ENCODE measurements around the gene SEC24C. TPM values are rescaled to one million over a fixed set of nuclear protein-coding genes. Genes with fewer than 3 reads are reported as not detected.
"Not testable (repeated sequence)": the region's sequence is repeated elsewhere in the genome, so short reads cannot be mapped to it uniquely, and the experiment has no call there.

The SEC24C gene
- total RNA-seq, 1 donor from 2014 or later: 119 TPM

- no peak for DNase-seq (ENCODE audit: low spot score)
- no peaks in the 10 kb centered on the region for H3K9me3 Mint-ChIP-seq
- no peak overlapping the region for H3K27ac Mint-ChIP-seq
- peaks cover 10% of the 10 kb centered on the region for H3K36me3 Mint-ChIP-seq (ENCODE audit: low read depth)
- no peaks in the 10 kb centered on the region for H3K27me3 Mint-ChIP-seq (ENCODE audit: low read depth)
- H3K4me3 Mint-ChIP-seq (ENCODE audit: low read depth): no peak overlapping the region
- intact Hi-C loops (cut with micrococcal nuclease): no loop called here
- peaks cover 6% of the 10 kb centered on the region for H3K4me1 Mint-ChIP-seq (ENCODE audit: low read depth)
These were observed 9.3 kb upstream of the SEC24C start for GRCh38 chr10:73734796-73735305.

- not testable (repeated sequence) for H3K27me3 Mint-ChIP-seq (ENCODE audit: low read depth); H3K4me3 Mint-ChIP-seq (ENCODE audit: low read depth)
- peaks cover 21% of the 10 kb centered on the region for H3K36me3 Mint-ChIP-seq (ENCODE audit: low read depth)
These were observed 3.5 kb upstream of the SEC24C start for GRCh38 chr10:73740501-73741254.

DNA sequence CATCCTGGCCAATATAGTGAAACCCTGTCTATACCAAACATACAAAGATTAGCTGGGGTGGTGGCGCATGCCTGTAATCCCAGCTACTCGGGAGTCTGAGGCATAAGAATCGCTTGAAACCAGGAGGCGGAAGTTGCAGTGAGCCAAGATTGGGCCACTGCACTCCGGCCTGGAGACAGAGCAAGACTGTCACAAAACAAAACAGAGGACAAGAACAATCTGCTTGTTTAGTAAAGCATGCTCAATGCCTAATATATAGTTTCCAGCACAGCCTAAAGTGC, 1.8 kb upstream of the SEC24C start:
- Mint-ChIP-seq H3K4me3 (ENCODE audit: low read depth) (no peak overlapping the region), H3K4me1 (ENCODE audit: low read depth) (peaks cover 25% of the 10 kb centered on the region), H3K27me3 (ENCODE audit: low read depth) (no peaks in the 10 kb centered on the region), H3K36me3 (ENCODE audit: low read depth) (peaks cover 30% of the 10 kb centered on the region), H3K9me3 (no peaks in the 10 kb centered on the region), H3K27ac (peak overlapping the region; percentile 100)
- intact Hi-C loops (cut with micrococcal nuclease): loop anchor here (5.0 kb wide), 2 partner anchors 245 to 495 kb away; partner anchors contain the start of genes DNAJC9 and PPP3CB
- DNase-seq (ENCODE audit: low spot score): no peak

More at GRCh38 chr10:73740501-73741254, 3.5 kb upstream of the SEC24C start:
- intact Hi-C loops (cut with micrococcal nuclease): loop anchor here (5.0 kb wide), 2 partner anchors 243 to 493 kb away; partner anchors contain the start of genes DNAJC9 and PPP3CB
- H3K9me3 Mint-ChIP-seq; DNase-seq (ENCODE audit: low spot score); H3K27ac Mint-ChIP-seq: not testable (repeated sequence)
- peaks cover 16% of the 10 kb centered on the region for H3K4me1 Mint-ChIP-seq (ENCODE audit: low read depth)

DNA sequence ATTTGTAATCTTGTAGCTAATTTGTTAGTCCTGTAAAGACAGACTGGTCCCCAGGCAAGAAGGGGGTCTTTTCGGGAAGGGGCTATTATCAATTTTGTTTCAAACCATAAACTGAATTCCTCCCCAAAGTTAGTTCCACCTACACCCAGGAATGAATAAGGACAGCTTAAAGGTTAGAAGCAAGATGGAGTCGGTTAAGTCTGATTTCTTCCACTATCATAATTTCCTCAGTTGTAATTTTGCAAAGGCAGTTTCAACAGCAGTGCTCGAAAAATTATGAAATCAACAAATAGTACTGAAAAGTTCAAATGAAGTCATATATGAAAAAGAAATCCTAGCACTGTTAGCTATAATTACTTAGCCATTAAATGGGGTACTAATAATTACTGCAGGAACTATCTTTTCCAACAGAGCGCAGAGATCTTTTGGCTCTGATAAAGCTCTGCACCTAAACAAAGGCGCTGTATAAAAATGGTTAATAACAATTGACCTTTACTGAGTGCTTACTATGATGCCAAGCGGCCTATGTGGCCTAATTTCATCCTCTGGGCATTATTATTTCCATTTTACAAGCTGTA, 756 bp upstream of the SEC24C start:
- Mint-ChIP-seq H3K4me3 (ENCODE audit: low read depth) (peak overlapping the region; percentile 97), H3K9me3 (no peaks in the 10 kb centered on the region), H3K36me3 (ENCODE audit: low read depth) (peaks cover 29% of the 10 kb centered on the region), H3K27ac (peak overlapping the region; percentile 100), H3K27me3 (ENCODE audit: low read depth) (no peaks in the 10 kb centered on the region), H3K4me1 (ENCODE audit: low read depth) (peaks cover 25% of the 10 kb centered on the region)
- intact Hi-C loops (cut with micrococcal nuclease): loop anchor here (5.0 kb wide), 2 partner anchors 246 to 496 kb away; partner anchors contain the start of genes DNAJC9 and PPP3CB
- no peak for DNase-seq (ENCODE audit: low spot score)

DNA sequence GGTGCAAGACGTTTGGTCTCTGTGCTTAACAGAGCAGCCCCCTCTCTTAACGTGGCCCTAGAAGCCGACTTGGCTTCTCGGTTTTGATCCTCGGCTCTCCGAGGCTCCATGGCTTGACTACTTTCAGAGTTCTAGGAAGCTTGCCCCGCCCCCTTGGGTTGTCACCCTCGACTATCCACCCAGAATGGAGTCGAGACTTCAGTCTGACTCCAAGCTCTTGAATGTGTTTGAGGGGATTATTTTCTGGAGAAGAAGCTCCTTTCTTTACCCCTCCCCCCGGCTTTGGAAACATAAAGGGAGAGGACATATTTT, 448 bp downstream of the SEC24C start:
- intact Hi-C loops (cut with micrococcal nuclease): loop anchor here (1.0 to 5.0 kb wide), 5 partner anchors 14 to 497 kb away; partner anchors contain the start of genes DNAJC9, PPP3CB and ZSWIM8
- Mint-ChIP-seq H3K27ac (peak overlapping the region; percentile 100), H3K36me3 (ENCODE audit: low read depth) (peaks cover 36% of the 10 kb centered on the region), H3K4me3 (ENCODE audit: low read depth) (peak overlapping the region; percentile 97), H3K27me3 (ENCODE audit: low read depth) (no peaks in the 10 kb centered on the region), H3K4me1 (ENCODE audit: low read depth) (peaks cover 30% of the 10 kb centered on the region), H3K9me3 (no peaks in the 10 kb centered on the region)
- DNase-seq (ENCODE audit: low spot score): peak; percentile 56

DNA sequence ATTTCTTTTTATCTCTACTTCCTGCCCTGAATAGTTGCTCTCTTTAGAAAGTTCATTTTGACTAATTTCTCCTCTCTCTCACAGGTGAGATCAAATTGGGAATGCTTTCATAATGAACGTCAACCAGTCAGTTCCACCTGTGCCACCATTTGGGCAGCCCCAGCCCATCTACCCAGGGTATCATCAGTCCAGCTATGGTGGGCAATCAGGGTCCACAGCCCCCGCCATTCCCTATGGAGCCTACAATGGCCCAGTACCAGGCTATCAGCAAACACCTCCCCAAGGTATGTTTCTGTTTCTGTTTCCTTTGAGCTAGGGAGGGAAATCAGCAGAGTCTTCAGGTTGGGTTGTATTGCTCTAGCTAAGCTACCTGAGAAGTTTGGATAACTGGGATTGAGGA, 2.5 kb downstream of the SEC24C start:
- H3K36me3 Mint-ChIP-seq (ENCODE audit: low read depth): peaks cover 50% of the 10 kb centered on the region
- intact Hi-C loops (cut with micrococcal nuclease): no loop called here
- H3K27ac Mint-ChIP-seq: peak overlapping the region; percentile 45

GRCh38 chr10:73750819-73751218, 6.6 kb downstream of the SEC24C start:
- intact Hi-C loops (cut with micrococcal nuclease): no loop called here
- Mint-ChIP-seq H3K4me3 (ENCODE audit: low read depth) (no peak overlapping the region), H3K9me3 (no peaks in the 10 kb centered on the region), H3K27me3 (ENCODE audit: low read depth) (no peaks in the 10 kb centered on the region), H3K36me3 (ENCODE audit: low read depth) (peaks cover 65% of the 10 kb centered on the region), H3K27ac (no peak overlapping the region), H3K4me1 (ENCODE audit: low read depth) (peaks cover 28% of the 10 kb centered on the region)
- DNase-seq (ENCODE audit: low spot score): no peak

More for the DNA sequence above, 2.5 kb downstream of the SEC24C start:
- H3K4me3 Mint-ChIP-seq (ENCODE audit: low read depth): peak overlapping the region; percentile 47
- no peaks in the 10 kb centered on the region for H3K9me3 Mint-ChIP-seq
- no peak for DNase-seq (ENCODE audit: low spot score)
- H3K27me3 Mint-ChIP-seq (ENCODE audit: low read depth): no peaks in the 10 kb centered on the region
- peaks cover 39% of the 10 kb centered on the region for H3K4me1 Mint-ChIP-seq (ENCODE audit: low read depth)

DNA sequence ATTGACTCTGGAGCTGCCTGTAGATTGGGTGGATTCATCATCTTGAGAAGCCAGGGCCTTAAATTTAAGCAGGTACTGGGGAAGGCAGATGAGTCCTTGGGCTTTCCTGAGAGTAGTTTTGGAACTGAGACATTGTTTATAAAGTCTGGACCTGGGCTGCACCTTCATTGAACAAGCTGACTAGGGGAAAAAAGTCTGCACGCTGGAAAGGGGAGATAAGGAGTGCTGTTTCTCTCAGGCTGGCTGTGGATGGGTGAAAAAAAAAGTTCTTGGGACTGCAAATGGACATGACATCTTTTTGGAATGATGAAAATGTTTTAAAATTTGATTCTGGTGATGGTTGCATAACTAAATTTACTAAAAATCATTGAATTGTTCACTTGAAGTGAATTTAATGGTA, 12.0 kb downstream of the SEC24C start:
- Mint-ChIP-seq H3K4me1 (ENCODE audit: low read depth) (peaks cover 22% of the 10 kb centered on the region), H3K36me3 (ENCODE audit: low read depth) (peaks cover 72% of the 10 kb centered on the region), H3K27ac (no peak overlapping the region), H3K4me3 (ENCODE audit: low read depth) (no peak overlapping the region), H3K27me3 (ENCODE audit: low read depth) (no peaks in the 10 kb centered on the region), H3K9me3 (no peaks in the 10 kb centered on the region)
- intact Hi-C loops (cut with micrococcal nuclease): no loop called here
- no peak for DNase-seq (ENCODE audit: low spot score)

- no peak overlapping the region for H3K4me3 Mint-ChIP-seq (ENCODE audit: low read depth)
- peaks cover 72% of the 10 kb centered on the region for H3K36me3 Mint-ChIP-seq (ENCODE audit: low read depth)
- intact Hi-C loops (cut with micrococcal nuclease): no loop called here
- no peak for DNase-seq (ENCODE audit: low spot score)
- H3K27me3 Mint-ChIP-seq (ENCODE audit: low read depth): no peaks in the 10 kb centered on the region
- peaks cover 35% of the 10 kb centered on the region for H3K4me1 Mint-ChIP-seq (ENCODE audit: low read depth)
- peak overlapping the region; percentile 38 for H3K27ac Mint-ChIP-seq
- no peaks in the 10 kb centered on the region for H3K9me3 Mint-ChIP-seq
These were observed 14.7 kb downstream of the SEC24C start for GRCh38 chr10:73758704-73759511.

GRCh38 chr10:73759512-73760115, 15.4 kb downstream of the SEC24C start:
- Mint-ChIP-seq H3K36me3 (ENCODE audit: low read depth) (peaks cover 72% of the 10 kb centered on the region), H3K27ac (peak overlapping the region; percentile 24), H3K4me1 (ENCODE audit: low read depth) (peaks cover 35% of the 10 kb centered on the region), H3K4me3 (ENCODE audit: low read depth) (no peak overlapping the region), H3K9me3 (no peaks in the 10 kb centered on the region), H3K27me3 (ENCODE audit: low read depth) (no peaks in the 10 kb centered on the region)
- DNase-seq (ENCODE audit: low spot score): no peak
- intact Hi-C loops (cut with micrococcal nuclease): no loop called here

GRCh38 chr10:73761781-73762180, 17.6 kb downstream of the SEC24C start:
- no peak overlapping the region for H3K27ac Mint-ChIP-seq
- intact Hi-C loops (cut with micrococcal nuclease): no loop called here
- no peak overlapping the region for H3K4me3 Mint-ChIP-seq (ENCODE audit: low read depth)
- DNase-seq (ENCODE audit: low spot score): no peak
- H3K36me3 Mint-ChIP-seq (ENCODE audit: low read depth): peaks cover 85% of the 10 kb centered on the region
- H3K9me3 Mint-ChIP-seq: no peaks in the 10 kb centered on the region
- peaks cover 31% of the 10 kb centered on the region for H3K4me1 Mint-ChIP-seq (ENCODE audit: low read depth)
- no peaks in the 10 kb centered on the region for H3K27me3 Mint-ChIP-seq (ENCODE audit: low read depth)

DNA sequence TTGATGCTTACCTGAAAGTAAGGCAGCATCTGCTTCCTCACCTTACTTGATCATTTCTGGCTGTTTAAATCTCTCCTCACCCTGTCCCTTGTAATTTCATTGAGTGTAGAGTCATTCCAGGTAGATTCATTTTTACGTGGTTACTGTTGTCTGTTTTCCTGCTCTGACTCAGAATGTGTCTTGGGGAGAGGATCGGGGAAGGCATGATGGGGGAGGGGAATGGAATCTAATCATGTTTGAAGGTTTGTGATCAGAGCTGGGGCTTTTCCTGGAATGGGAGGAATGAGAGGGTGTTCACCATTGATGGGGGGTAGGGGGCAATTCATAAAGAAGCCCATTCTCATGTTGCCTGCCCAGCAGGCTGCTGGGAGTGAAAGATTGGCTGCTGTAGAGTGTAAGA, 18.7 kb downstream of the SEC24C start:
- Mint-ChIP-seq H3K27me3 (ENCODE audit: low read depth) (no peaks in the 10 kb centered on the region), H3K36me3 (ENCODE audit: low read depth) (peaks cover 87% of the 10 kb centered on the region), H3K9me3 (no peaks in the 10 kb centered on the region), H3K4me3 (ENCODE audit: low read depth) (no peak overlapping the region), H3K27ac (peak overlapping the region; percentile 61), H3K4me1 (ENCODE audit: low read depth) (peaks cover 27% of the 10 kb centered on the region)
- intact Hi-C loops (cut with micrococcal nuclease): no loop called here
- no peak for DNase-seq (ENCODE audit: low spot score)

Data from activated T-helper 2 cell treated with anti-CD3 and anti-CD28 coated beads, Interferon-gamma antibody, Interleukin-2, Interleukin-4, amounts not matched to agents 10 μg/mL and 5 μg/mL and 100 μg/mL, durations not matched to agents 14 hours and 24 hours and 36 hours (primary cell).